ENCODE data around the gene HTATIP2. TPM values are rescaled to one million over a fixed set of nuclear protein-coding genes. Genes with fewer than 3 reads are reported as not detected.

Gene HTATIP2
- total and polyA plus RNA-seq, 9 of the 15 experiments (the other 6 are each of a cell fraction or from before 2014, with no cell fraction given): 48.3 to 90.9 (median 64.4) TPM

- TF ChIP-seq POLR2AphosphoS5 (IDR thresholded peaks at IDR 0.05; ENCODE audit: control insufficient read depth, insufficient read depth, low read depth, low read length) (peak; percentile 3; the same call in 1 of the 2 replicates), NONO (IDR thresholded peaks at IDR 0.05; ENCODE audit: low read depth in 2 of 2, low read length in 1 of 2) (no peak), ZBTB17 (CRISPR knock-in tag; IDR thresholded peaks at IDR 0.05) (no peak), WHSC1 (IDR thresholded peaks at IDR 0.05; ENCODE audit: low read length) (no peak), MGA (IDR thresholded peaks at IDR 0.05) (0 out of 2 replicates have a peak, but pooled peaks have one; percentile 79), ELK1 (CRISPR knock-in tag; IDR thresholded peaks at IDR 0.05) (no peak), CREB1 (IDR thresholded peaks at IDR 0.05) (0 out of 2 replicates have a peak, but pooled peaks have one; percentile 2), CREB1 (CRISPR knock-in tag; IDR thresholded peaks at IDR 0.05) (no peak), KDM2B (CRISPR knock-in tag; IDR thresholded peaks at IDR 0.05) (no peak), TCF15 (CRISPR knock-in tag; IDR thresholded peaks at IDR 0.05) (no peak)
These were observed 853 bp downstream of the HTATIP2 start (continued) for GRCh38 chr11:20364341-20364792.

All from K562 (cell line).